GM21381 (cell line): ENCODE data around the gene CAND2.
"Not testable (repeated sequence)": the region's sequence is repeated elsewhere in the genome, so short reads cannot be mapped to it uniquely, and the experiment has no call there.

ENCODE experiments used
- ATAC-seq: cut with Tn5 transposase; IDR thresholded peaks from one replicate; pipeline ENCODE4 v1.9.1; 2021; ENCODE audit warnings: mild to moderate bottlenecking, moderate library complexity; ENCODE audit not compliant: unreplicated experiment

Gene CAND2

DNA sequence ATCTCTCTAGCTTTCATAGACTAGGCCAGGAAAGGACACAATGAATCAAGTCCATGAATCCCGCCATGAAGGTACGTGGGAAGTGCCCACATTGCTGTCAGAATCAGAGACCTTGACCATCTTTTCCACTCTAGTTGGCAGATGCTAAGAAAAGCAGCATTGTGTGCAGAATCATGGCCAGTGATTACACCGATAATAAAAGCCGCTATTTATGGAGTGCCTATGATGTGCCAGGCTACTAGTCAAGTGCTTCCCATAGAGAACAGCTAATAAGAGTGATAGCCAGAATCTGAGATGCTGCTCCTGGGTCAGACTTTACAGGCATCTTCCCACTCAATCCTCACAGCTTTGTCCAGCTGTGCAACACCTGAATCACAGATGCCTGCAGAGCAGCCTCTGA is 58.1 kb downstream of the CAND2 start:
- no peak for ATAC-seq

DNA sequence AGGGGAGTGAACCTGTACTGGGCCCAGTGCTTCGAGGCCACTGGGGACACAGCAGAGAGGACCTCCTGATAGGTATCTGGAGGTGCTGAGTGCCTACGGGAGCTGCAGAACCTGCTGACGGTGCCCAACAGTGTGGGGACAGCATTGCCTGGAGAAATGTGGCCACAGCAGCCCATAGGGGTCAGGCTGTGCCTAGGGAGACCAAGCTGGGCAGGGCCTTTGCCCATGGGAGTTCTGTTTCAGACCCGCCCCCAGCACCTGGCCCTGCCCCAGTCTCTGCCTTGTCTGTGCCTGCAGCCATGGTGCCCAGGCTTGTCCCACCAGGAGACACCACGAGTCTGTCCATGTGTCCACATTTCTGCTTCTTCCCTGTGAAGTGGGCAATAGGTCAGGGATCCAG is 60.1 kb downstream of the CAND2 start:
- no peak for ATAC-seq

DNA sequence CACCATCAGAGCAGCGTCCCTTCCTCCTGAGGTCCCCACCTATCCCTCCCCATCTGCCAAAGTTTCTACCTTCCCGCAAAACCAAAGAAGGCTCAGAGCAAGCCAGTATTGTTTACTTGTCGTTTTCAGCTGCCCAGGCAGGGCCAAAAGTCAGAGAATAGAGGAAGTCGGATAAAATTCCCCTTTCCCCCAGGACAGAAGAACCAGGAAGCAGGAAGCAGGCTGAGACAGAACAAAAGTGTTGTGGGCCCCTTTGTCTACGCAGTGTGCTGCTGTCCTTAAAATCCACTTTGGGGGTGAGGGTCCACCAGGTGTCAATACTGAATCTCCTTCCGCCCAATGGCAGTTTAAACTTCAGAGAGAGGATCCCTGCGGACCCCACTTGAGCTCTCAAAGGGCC is 63.4 kb downstream of the CAND2 start:
- no peak for ATAC-seq

DNA sequence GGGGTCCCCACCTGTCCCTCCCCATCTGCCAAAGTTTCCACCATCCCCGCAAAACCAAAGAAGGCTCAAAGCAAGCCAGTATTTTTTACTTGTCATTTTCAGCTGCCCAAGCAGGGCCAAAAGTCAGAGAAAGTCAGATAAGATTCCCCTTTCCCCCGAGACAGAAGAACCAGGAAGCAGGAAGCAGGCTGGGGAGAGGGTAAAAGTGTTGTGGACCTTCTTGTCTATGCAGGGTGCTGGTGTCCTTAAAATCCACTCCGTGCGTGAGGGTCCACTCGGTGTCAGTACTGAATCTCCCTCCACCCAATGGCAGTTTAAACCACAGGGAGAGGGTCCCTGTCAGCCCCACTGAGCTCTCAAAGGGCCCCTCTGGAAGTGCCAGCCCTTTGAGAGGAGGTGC is 65.1 kb downstream of the CAND2 start:
- ATAC-seq, result no peak

DNA sequence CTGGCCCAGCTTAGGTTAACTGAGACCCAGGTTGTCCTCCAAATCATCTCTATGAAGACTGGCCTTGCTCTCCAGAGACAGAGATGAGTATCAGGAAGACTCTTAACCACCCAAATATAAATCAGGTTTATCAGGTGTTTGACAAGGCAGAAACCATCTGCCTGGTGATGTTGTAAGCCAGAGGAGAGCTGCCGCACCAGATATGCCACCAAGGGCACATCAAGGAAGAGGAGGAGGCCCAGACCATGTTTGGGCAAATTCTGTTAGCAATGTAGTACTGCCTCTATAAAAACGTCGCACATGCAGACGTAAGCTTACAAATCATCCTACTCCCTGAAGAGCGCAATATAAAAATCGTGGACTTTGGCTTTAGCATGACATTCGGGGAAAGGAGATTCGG is 65.9 kb downstream of the CAND2 start:
- no peak for ATAC-seq

DNA sequence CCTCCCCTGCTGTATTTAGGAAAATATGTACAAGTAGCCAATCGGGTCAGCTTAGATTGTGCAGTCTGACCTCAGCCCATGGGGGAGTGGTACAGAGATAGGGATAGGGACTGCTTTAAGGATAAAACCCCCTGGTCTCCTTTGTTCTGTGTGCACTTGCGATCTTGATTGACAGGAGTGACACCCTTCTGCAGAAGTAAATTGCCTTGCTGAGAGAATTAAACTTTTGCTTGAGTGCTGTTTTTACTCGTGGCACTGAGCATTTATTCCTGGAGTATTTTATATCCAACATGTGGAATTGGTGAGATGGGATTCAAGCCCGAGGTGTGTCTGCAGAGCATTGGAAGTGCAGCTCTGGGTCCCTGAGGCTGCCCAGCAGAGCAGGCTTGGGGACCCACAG is 68.8 kb downstream of the CAND2 start:
- no peak for ATAC-seq

DNA sequence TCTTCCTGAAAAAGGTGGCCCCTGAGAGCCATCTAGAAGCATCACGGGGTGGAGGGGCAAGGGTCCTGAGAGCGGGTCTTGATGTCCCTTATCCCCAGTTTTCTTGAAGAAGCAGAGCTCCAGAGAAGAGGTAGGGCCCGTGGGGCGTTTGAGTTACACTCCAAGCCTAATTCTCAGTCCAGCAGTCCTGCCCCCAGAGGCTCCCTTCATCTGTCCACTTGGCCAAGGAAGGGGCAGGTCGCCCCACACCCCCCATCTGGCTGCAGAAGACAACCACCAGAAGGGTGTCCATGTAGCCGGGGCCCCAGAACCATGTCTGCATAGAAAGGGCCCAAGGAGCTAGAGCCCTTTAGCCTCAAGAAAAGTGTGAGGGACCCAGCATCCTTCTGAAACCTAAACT is 70.4 kb downstream of the CAND2 start:
- no peak for ATAC-seq

DNA sequence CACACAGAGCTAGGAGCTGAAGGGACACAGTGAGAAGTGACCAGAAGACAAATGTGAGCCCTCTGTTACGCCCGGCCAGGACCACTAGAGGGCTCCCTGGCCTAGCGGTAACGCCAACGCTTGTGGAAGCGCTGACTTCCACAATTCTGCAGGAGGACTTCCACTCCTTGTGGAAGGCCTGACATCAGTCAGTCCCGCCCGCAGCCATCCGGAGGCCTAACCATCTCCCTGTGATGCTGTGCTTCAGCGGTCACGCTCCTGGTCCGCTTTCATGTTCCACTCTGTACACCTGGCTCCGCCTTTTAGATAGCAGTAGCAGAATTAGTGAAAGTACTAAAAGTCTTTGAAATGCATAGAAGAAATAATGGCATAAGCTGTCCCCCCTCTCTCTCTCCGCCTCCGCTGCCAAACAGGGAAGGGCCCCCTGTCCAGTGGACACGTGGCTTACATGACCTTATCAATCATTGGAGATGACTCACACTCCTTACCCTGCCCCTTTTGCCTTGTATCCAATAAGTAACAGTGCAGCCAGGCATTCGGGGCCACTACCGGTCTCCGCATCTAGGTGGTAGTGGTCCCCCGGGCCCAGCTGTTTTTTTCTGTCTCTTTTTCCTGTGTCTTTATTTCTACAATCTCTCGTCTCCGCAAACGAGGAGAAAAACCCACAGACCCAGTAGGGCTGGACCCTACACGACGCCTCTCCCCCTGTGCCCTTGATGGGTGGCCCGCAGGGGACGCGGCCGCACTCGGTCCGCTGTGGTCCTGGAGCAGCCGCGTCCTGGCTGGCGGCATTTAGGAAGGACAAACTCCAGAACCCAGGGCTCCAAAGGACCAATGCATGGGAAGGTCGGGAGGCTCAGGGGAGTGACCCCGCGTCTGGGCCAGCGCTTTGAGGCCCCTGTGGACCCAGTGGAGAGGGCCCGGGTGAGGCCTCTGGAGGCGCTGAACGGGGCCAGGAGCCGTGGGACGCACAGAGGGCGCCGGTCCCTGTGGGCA is 71.9 kb downstream of the CAND2 start:
- peak; percentile 46 for ATAC-seq

DNA sequence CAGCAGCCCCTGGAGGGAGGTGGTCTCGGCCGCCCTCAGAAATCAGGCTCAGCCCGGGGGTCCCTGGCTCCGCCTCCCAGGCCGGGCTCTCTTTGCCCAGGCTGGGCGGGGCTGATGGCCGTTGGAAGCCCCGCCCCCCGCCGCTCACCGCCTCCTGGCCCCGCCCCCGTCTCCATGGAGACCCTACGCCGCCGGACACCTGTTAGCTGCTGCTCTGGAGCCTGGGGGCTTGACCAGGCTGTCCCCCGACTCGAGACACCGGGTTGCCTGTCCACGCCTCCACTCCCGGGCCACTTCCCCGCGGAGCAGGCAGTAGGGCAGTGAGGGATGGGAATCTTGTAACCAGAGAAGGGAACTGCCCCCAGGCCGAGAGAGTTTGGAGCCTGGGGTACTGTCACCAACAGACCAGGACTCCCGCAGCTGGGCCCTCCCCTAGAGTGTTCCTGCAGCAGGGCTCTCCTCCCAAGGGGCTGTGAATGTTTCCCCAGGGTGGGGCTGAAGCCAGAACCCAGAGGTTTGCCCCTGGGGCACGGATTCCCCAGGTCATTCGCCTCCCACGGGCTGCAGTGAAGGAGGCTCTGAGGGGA is 72.6 kb downstream of the CAND2 start:
- peak; percentile 45 for ATAC-seq

DNA sequence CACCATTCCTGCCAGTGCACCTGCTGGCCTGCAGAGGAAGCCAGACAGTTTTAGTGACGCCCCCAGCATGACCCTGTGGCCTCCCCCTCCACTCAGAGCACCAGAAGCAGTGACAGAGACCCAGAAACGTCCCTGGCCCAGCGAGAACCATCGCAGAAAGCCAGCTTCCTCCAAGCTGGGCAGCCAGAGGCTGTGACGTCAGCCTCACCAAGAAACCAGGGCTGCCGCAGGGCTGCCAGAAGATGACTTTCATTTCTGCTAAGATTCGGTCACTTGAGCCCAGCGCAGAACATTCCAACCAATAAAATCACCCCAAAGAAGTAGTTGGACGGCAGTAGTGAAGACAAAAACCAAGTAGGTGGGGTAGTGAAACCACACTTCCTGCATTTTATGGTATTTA is 74.5 kb downstream of the CAND2 start:
- no peak for ATAC-seq

DNA sequence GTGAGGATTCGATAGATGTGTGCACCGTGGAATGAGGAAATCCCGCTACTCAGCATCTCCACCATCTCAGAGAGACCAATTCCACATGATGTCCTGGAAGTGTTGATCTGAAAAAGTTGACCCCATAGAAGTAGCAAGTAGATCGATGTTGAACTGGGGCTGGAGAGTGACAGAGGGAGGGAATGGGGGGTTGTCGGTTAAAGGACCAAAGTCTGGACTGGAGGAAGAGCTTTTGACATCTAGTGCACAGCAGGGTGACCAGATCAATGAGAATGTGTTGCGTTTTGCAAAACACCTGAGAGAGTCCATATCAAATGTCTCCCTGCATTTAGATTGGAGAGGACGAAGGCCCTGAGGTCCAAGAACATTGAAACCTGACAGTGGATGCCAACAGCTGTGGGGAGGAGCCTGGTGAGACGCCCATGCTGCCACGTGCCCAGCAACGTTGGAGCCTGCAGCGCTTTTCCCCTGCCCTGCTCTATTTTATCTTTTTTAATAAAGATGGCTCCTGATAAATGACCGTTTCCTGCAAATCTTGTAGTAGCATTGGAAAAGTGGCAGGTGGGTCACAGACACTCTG is 75.0 kb downstream of the CAND2 start:
- no peak for ATAC-seq

DNA sequence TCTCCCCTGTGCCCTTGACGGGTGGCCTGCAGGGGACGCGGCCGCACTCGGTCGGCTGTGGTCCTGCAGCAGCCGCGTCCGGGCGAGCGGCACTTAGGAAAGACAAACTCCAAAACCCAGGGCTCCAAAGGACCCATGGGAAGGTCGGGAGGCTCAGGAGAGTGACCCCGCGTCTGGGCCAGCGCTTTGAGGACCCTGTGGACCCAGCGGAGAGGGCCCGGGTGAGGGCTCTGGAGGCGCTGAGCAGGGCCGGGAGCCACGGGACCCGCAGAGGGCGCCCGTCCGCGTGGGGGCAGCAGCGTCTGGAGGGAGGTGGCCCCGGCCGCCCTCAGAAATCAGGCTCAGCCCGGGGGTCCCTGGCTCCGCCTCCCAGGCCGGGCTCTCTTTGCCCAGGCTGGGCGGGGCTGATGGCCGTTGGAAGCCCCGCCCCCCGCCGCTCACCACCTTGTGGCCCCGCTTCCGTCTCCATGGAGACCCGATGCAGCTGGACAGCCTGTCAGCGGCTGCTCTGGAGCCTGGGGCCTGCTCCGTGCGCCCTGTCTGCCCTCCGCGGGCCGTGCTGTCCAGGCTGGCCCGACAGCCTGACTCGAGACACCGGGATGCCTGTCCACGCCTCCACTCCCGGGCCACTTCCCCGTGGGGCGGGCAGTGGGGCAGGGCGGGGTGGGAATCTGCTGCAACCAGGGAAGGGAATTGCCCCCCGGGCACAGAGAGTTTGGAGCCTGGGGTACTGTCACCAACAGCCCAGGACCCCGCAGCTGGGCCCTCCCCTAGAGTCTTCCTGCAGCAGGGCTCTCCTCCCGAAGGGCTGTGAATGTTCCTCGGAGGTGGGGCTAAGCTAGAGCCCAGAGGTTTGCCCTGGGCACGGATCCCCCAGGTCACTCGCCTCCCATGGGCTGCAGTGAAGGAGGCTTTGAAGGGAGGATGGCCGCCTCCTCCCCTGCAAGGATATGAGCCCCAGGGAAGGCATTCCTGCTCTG is 79.7 kb downstream of the CAND2 start:
- ATAC-seq, result no peak

DNA sequence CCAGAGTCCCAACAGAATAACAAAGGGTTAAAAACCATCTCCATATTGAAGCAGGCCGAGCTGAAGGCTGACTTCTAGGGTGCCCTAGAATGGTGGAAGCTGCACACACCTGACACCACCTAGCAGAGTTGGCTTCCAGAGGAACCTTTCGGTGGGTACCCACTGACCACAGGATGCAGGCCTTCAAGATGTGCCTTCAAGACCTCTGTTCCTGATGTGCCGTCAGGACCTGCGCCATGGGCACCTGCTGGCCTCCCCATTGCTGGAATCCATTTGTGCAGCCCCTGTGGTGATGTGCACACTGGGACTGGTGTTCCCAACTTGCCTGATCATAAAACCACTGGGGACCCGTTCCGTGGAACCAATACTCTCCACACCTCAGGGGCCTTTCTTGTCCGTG is 80.6 kb downstream of the CAND2 start:
- no peak for ATAC-seq

DNA sequence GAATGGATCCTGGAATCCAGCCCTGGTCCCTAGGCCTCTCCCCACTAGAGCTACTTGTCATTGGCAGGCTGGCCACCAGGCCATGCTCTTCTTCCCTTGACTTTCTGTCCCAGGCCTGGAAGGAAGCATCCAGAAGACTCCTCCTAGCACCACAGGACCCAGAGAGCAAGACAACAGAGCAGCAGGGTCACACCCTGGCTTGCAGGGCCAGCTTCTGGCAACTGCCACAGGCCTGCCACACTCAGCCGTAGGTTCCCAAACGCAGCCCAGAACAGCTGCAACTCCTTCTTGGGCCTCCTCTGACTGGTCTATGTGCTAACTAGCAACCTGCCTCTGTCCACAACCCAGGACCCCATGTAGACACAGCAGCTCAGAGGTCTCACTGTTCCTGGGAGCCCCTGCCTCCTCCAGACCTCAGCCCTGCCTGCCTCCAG is 81.7 kb downstream of the CAND2 start:
- ATAC-seq, result no peak

DNA sequence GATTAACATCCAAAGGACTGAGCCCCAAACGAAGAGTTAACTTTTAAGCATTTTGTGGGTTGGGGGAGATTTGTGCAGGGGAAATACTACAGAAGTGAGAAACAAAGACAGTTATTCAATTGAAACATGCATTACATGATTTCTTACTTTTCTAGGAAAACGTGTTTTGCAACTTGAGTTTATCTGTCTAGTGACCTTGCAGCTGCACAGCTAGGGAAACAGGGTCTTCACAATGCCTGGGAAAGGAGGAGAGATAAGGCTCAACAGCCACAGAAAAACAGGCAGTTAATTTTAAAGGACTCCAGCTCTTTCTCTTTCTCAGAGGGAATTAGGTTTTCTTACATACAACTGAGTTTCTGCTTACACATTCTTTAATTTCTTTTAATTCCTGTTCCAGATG is 82.3 kb downstream of the CAND2 start:
- ATAC-seq, result not testable (repeated sequence)

DNA sequence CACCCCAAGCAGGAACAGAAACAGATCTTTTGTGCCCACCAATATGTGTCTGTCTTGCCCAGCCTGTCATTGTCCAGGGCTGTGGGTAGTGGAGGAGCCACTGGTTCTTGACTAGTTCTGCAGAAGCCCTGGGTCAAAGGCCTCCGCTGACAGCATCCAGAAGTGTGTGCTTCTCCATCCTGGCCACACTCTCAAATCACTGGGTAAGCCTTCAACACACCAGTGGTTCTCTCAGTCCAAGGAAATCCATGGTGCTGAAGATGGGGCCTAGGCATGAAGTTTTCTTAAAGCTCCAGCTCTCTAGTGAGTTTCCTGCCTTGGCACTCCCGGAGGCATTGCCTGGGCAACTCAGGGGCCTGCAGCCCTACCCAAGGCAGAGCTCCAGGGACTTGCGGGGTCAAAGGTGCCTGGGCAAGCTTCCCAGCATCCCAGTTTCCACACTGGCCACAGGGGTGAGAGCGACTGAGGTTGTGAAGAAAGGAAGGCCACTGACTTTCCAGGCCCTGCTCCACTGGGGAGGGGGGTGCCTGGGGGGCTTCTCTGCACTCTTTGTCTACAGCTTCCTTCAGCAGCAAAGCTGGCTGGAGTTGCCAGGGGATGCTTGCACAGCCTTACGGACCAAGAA is 82.8 kb downstream of the CAND2 start:
- ATAC-seq, result no peak

DNA sequence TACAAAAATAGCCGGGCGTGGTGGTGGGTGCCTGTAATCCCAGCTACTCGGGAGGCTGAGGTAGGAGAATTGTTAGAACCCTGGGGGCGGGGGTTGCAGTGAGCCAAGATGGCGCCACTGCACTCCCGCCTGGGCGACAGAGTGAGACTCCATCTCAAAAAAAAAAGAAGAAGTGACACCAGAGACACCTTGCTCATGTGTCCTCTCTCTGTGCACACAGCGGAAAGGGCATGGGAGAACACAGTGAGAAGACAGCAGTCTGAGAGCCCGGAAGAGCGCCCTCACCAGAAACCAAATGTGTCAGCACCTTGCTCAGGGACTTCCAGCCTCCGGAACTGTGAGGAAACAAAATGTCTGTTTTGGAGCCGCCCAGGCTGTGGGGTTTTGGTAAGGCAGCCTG is 85.4 kb downstream of the CAND2 start:
- ATAC-seq, result peak; percentile 58

DNA sequence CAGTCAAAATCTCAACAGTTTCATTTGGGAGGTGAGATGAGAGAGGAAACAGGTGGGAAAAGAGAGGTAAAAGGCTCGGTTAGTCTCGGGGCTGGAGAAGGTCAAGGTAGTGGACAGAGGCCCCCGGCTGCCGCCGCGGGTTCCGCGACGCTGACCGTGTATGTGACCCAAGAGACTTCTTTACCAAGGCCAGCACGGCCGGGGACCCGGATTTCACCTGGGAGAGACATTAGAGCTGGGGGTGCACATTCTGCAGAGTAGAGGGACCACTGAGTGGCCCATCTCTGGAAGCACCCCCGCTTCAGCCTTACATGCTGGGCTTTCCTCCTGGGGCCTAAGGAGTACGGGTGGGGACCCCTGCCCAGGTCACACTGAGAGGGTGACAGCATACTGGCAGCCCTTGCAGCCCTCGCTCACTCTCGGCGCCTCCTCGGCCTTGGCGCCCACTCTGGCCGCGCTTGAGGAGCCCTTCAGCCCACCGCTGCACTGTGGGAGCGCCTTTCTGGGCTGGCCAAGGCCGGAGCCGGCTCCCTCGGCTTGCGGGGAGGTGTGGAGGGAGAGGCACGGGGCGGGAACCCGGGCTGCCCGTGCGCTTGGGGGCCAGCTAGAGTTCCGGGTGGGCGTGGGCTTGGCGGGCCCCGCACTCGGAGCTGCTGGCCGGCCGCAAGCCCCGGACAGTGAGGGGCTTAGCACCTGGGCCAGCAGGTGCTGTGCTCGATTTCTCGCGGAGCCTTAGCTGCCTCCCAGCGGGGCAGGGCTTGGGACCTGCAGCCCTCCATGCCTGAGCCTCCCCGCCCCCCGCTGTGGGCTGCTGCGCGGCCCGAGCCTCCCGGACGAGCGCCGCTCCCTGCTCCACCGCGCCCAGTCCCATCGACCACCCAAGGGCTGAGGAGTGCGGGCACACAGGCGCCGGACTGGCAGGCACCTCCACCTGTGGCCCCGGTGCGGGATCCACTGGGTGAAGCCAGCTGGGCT is 86.1 kb downstream of the CAND2 start:
- ATAC-seq, result no peak

DNA sequence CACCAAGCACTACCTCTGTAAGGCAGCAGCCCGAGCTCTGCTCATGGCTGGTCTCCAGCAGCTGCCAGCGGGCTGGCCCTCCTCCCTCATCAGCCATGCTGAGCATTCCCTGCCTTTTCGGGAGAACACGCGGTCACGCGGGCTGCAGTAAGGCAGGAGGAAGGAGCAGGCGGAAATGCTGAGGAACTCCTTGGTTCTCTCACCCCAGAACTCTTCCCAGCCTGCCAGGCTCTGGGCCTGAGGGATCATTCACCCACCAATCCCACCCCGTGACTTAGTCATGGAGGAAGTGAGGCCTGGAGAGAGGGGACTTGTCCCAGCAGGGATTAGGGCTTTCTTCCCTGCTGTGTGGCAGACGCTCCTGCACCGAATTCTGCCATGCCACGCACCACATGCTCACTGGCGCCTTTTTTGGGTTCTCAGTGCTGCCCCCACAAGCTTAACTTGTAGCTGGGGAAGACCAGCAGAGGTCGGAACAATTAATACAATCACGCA is 87.8 kb downstream of the CAND2 start:
- no peak for ATAC-seq
